Skeletal muscle cell (primary cell): Measurements from ENCODE around the gene MEOX2.

Experiments used
- DNase-seq: peaks from one replicate; pipeline ENCODE4 v3.0.0-alpha.2; 2010; ENCODE audit warnings: low read depth
- H3K4me3 ChIP-seq: 2 replicates; pipeline ENCODE4 v1.5.1; 2011; ENCODE audit warnings: low read depth, mild to moderate bottlenecking, control low read depth, low read length, moderate library complexity

MEOX2 gene

GRCh38 chr7:15682751-15683245 is 3.7 kb downstream of the MEOX2 start:
- H3K4me3 ChIP-seq, result peak overlapping the region; percentile 12
- no peak for DNase-seq

GRCh38 chr7:15682111-15682510 is 4.4 kb downstream of the MEOX2 start:
- H3K4me3 ChIP-seq, result no peak overlapping the region
- no peak for DNase-seq

- H3K4me3 ChIP-seq, result no peak overlapping the region
- no peak for DNase-seq
Observed at GRCh38 chr7:15681631-15682030, 4.9 kb downstream of the MEOX2 start.

GRCh38 chr7:15681186-15681585 is 5.3 kb downstream of the MEOX2 start:
- H3K4me3 ChIP-seq, result no peak overlapping the region
- no peak for DNase-seq

- no peak overlapping the region for H3K4me3 ChIP-seq
- DNase-seq, result no peak
Observed at GRCh38 chr7:15680446-15680845, 6.0 kb downstream of the MEOX2 start.

GRCh38 chr7:15679306-15679705 is 7.2 kb downstream of the MEOX2 start:
- H3K4me3 ChIP-seq, result no peak overlapping the region
- DNase-seq, result no peak

GRCh38 chr7:15678653-15679052 is 7.8 kb downstream of the MEOX2 start:
- no peak for DNase-seq
- no peak overlapping the region for H3K4me3 ChIP-seq

- no peak for DNase-seq
Observed at GRCh38 chr7:15675379-15675778, 11.1 kb downstream of the MEOX2 start.

GRCh38 chr7:15674586-15674985 is 11.9 kb downstream of the MEOX2 start:
- no peak overlapping the region for H3K4me3 ChIP-seq
- DNase-seq, result no peak

More at GRCh38 chr7:15675379-15675778, 11.1 kb downstream of the MEOX2 start:
- no peak overlapping the region for H3K4me3 ChIP-seq

- no peak overlapping the region for H3K4me3 ChIP-seq
- peak; percentile 54 for DNase-seq
Observed at GRCh38 chr7:15669443-15670090, 16.9 kb downstream of the MEOX2 start.

- H3K4me3 ChIP-seq, result no peak overlapping the region
- no peak for DNase-seq
Observed at GRCh38 chr7:15667991-15668390, 18.5 kb downstream of the MEOX2 start.

GRCh38 chr7:15662451-15662850 is 24.0 kb downstream of the MEOX2 start:
- no peak for DNase-seq
- H3K4me3 ChIP-seq, result no peak overlapping the region

GRCh38 chr7:15658247-15658646 is 28.2 kb downstream of the MEOX2 start:
- no peak overlapping the region for H3K4me3 ChIP-seq
- DNase-seq, result no peak

GRCh38 chr7:15652776-15653290 is 33.6 kb downstream of the MEOX2 start:
- no peak overlapping the region for H3K4me3 ChIP-seq
- DNase-seq, result no peak

GRCh38 chr7:15651693-15652092 is 34.8 kb downstream of the MEOX2 start:
- H3K4me3 ChIP-seq, result no peak overlapping the region
- no peak for DNase-seq

GRCh38 chr7:15650787-15651186 is 35.7 kb downstream of the MEOX2 start:
- no peak overlapping the region for H3K4me3 ChIP-seq
- DNase-seq, result no peak

GRCh38 chr7:15648461-15648961 is 38.0 kb downstream of the MEOX2 start:
- no peak for DNase-seq
- H3K4me3 ChIP-seq, result no peak overlapping the region

GRCh38 chr7:15647309-15647708 is 39.2 kb downstream of the MEOX2 start:
- no peak overlapping the region for H3K4me3 ChIP-seq
- DNase-seq, result peak; percentile 16

- H3K4me3 ChIP-seq, result no peak overlapping the region
- no peak for DNase-seq
Observed at GRCh38 chr7:15643000-15643705, 43.3 kb downstream of the MEOX2 start.

- peak; percentile 15 for DNase-seq
- no peak overlapping the region for H3K4me3 ChIP-seq
Observed at GRCh38 chr7:15628876-15629275, 57.6 kb downstream of the MEOX2 start.

- H3K4me3 ChIP-seq, result no peak overlapping the region
- DNase-seq, result peak; percentile 25
Observed at GRCh38 chr7:15626041-15626440, 60.4 kb downstream of the MEOX2 start.
